OCI-LY1 (cell line): ENCODE data around the gene MRPL14.
"Not testable (repeated sequence)": the region's sequence is repeated elsewhere in the genome, so short reads cannot be mapped to it uniquely, and the experiment has no call there.

Experiments used
- H2AFZ ChIP-seq: fragments of 200-600 bp; sonication (generic), shearing (Covaris generic); 2 replicates; pipeline ENCODE4 v1.6.0; 2014; ENCODE audit warnings: antibody characterized with exemption, mild to moderate bottlenecking, low read length
- H3F3A ChIP-seq: fragments of 200-600 bp; sonication (generic), shearing (Covaris generic); 2 replicates; pipeline ENCODE4 v1.6.0; 2014; ENCODE audit warnings: mild to moderate bottlenecking, antibody characterized with exemption, low read length, moderate library complexity; ENCODE audit not compliant: insufficient read depth
- H3K27ac ChIP-seq: fragments of 200-600 bp; sonication (generic); 2 replicates; pipeline ENCODE4 v1.5.1; 2014; ENCODE audit warnings: low read length, mixed run types, mild to moderate bottlenecking, low read depth; ENCODE audit not compliant: poor library complexity, severe bottlenecking
- H3K27me3 ChIP-seq: fragments of 200-600 bp; sonication (generic); 2 replicates; pipeline ENCODE4 v1.6.0; 2014; ENCODE audit warnings: antibody characterized with exemption, mild to moderate bottlenecking, low read length, moderate library complexity; ENCODE audit not compliant: insufficient read depth
- H3K36me3 ChIP-seq: fragments of 200-600 bp; sonication (generic); 2 replicates; pipeline ENCODE4 v1.6.1; 2014; ENCODE audit warnings: mild to moderate bottlenecking, antibody characterized with exemption, low read length, moderate library complexity, mixed read lengths; ENCODE audit not compliant: insufficient read depth
- H3K4me1 ChIP-seq: fragments of 200-600 bp; sonication (generic); 2 replicates; pipeline ENCODE4 v1.5.1; 2014; ENCODE audit warnings: mild to moderate bottlenecking, low read length, moderate library complexity; ENCODE audit not compliant: insufficient read depth, severe bottlenecking
- H3K4me2 ChIP-seq: fragments of 200-600 bp; sonication (generic), shearing (Covaris generic); 2 replicates; pipeline ENCODE4 v1.6.1; 2014; ENCODE audit warnings: low read length
- H3K4me3 ChIP-seq: fragments of 200-600 bp; sonication (generic); 2 replicates; pipeline ENCODE4 v1.5.1; 2014; ENCODE audit warnings: low read length, low read depth, mild to moderate bottlenecking, mixed read lengths; ENCODE audit not compliant: poor library complexity, severe bottlenecking
- H3K79me2 ChIP-seq: fragments of 200-600 bp; shearing (Covaris generic); 2 replicates; pipeline ENCODE4 v1.6.1; 2016; ENCODE audit warnings: mixed run types, low read length, mixed read lengths; ENCODE audit not compliant: insufficient read depth
- H3K9ac ChIP-seq: fragments of 200-600 bp; sonication (generic), shearing (Covaris generic); 2 replicates; pipeline ENCODE4 v1.6.1; 2014; ENCODE audit warnings: mild to moderate bottlenecking, low read length, mixed read lengths
- H3K9me2 ChIP-seq: fragments of 200-600 bp; sonication (generic), shearing (Covaris generic); 2 replicates; pipeline ENCODE4 v1.6.1; 2014; ENCODE audit warnings: low read depth, mild to moderate bottlenecking, low read length, mixed read lengths
- H3K9me3 ChIP-seq: fragments of 200-600 bp; shearing (Covaris generic); 2 replicates; pipeline ENCODE4 v1.6.1; 2014; ENCODE audit warnings: low read length, mixed read lengths
- H4K20me1 ChIP-seq: fragments of 200-600 bp; sonication (generic), shearing (Covaris generic); 2 replicates; pipeline ENCODE4 v1.6.0; 2016; ENCODE audit warnings: mild to moderate bottlenecking, low read length; ENCODE audit not compliant: insufficient read depth
- CTCF ChIP-seq: fragments of 200-600 bp; sonication (generic), shearing (Covaris generic); IDR thresholded peaks from 2 replicates; pipeline ENCODE4 v1.5.1; 2017; ENCODE audit warnings: mild to moderate bottlenecking, antibody characterized with exemption, low read length, moderate library complexity, mixed read lengths
- EZH2 ChIP-seq: fragments of 200-600 bp; sonication (generic), shearing (Covaris generic); IDR thresholded peaks from 2 replicates; pipeline ENCODE4 v1.8.0; 2017; ENCODE audit warnings: borderline replicate concordance, mixed run types, mild to moderate bottlenecking, antibody characterized with exemption, low read length, moderate library complexity, mixed read lengths

MRPL14 gene

GRCh38 chr6:44091981-44092884 lies 35.0 kb downstream of the MRPL14 start:
- TF ChIP-seq EZH2 (no peak), CTCF (no peak)
- no peak overlapping the region for H3K9ac ChIP-seq
- H3K4me2 ChIP-seq: no peak overlapping the region

GRCh38 chr6:44091356-44091755 lies 35.9 kb downstream of the MRPL14 start:
- not testable (repeated sequence) for H2AFZ ChIP-seq, H3K4me1 ChIP-seq, H3K9me2 ChIP-seq, H3K27ac ChIP-seq, H3K4me3 ChIP-seq, H3F3A ChIP-seq, H3K4me2 ChIP-seq, H3K79me2 ChIP-seq, H3K9me3 ChIP-seq, H4K20me1 ChIP-seq, H3K36me3 ChIP-seq, H3K9ac ChIP-seq, H3K27me3 ChIP-seq

More at GRCh38 chr6:44091981-44092884, 35.0 kb downstream of the MRPL14 start:
- 0 out of 2 replicates have a peak, but pooled peaks cover 3% of the 10 kb centered on the region for H3K36me3 ChIP-seq
- no peaks in the 10 kb centered on the region for H3F3A ChIP-seq
- H3K79me2 ChIP-seq: no peaks in the 10 kb centered on the region
- H2AFZ ChIP-seq: no peak overlapping the region
- no peaks in the 10 kb centered on the region for H3K4me1 ChIP-seq
- no peak overlapping the region for H3K27ac ChIP-seq
- H3K27me3 ChIP-seq: no peaks in the 10 kb centered on the region
- H3K4me3 ChIP-seq: no peak overlapping the region
- H3K9me3 ChIP-seq: no peaks in the 10 kb centered on the region
- H3K9me2 ChIP-seq: no peaks in the 10 kb centered on the region
- H4K20me1 ChIP-seq: no peaks in the 10 kb centered on the region

GRCh38 chr6:44090465-44090864 lies 36.8 kb downstream of the MRPL14 start:
- Histone ChIP-seq H3K4me1 (peaks cover 6% of the 10 kb centered on the region), H3K4me3 (no peak overlapping the region), H3K9me2 (no peaks in the 10 kb centered on the region), H2AFZ (no peak overlapping the region), H3K9me3 (no peaks in the 10 kb centered on the region), H3F3A (no peaks in the 10 kb centered on the region), H3K27me3 (no peaks in the 10 kb centered on the region), H3K9ac (no peak overlapping the region), H3K27ac (no peak overlapping the region), H3K4me2 (no peak overlapping the region), H3K79me2 (no peaks in the 10 kb centered on the region), H4K20me1 (no peaks in the 10 kb centered on the region), H3K36me3 (0 out of 2 replicates have a peak, but pooled peaks cover 3% of the 10 kb centered on the region)
- TF ChIP-seq EZH2 (no peak), CTCF (no peak)
